IMR-90 (cell line): ENCODE measurements around the gene CSRNP3. TPM values are rescaled to one million over a fixed set of nuclear protein-coding genes. Genes with fewer than 3 reads are reported as not detected.
"Not testable (repeated sequence)": the region's sequence is repeated elsewhere in the genome, so short reads cannot be mapped to it uniquely, and the experiment has no call there.

Experiments used
- ATAC-seq: fragments of 200-7000 bp; cut with Tn5 transposase; 2 replicates; pipeline ENCODE4 v1.9.1; 2020; ENCODE audit warnings: low read depth, mild to moderate bottlenecking, moderate library complexity
- BruUV-seq: library from RNA; stranded (reverse); fragments of 400-500 nt; replicated peaks from 2 replicates; lab custom pipeline; 2021; lab: Mats Ljungman, UMichigan
- CTCF ChIA-PET: fragments of 300-600 bp; formaldehyde crosslinking; extraction: SDS; loops from one replicate; lab custom pipeline; 2021; ENCODE audit warnings: antibody characterized with exemption; lab: Yijun Ruan, JAX
- POLR2A ChIA-PET: fragments of 300-600 bp; sonication (Branson Sonifier 250); formaldehyde crosslinking; loops from one replicate; lab custom pipeline; 2022; ENCODE audit warnings: antibody characterized with exemption; ENCODE audit not compliant: unreplicated experiment; lab: Charles Lee
- DNase-seq: peaks from one replicate; pipeline ENCODE4 v3.0.0; 2013
- H2AFZ ChIP-seq: replicated peaks from 2 replicates; pipeline ENCODE3; 2013; ENCODE audit warnings: low read length, mild to moderate bottlenecking; ENCODE audit not compliant: poor library complexity
- H2AK5ac ChIP-seq: 2 replicates; pipeline ENCODE4 v1.6.1; 2013; ENCODE audit warnings: low read depth, low read length, inconsistent platforms
- H2AK9ac ChIP-seq: replicated peaks from 2 replicates; pipeline ENCODE3; 2013; ENCODE audit warnings: mild to moderate bottlenecking, low read depth, low read length, moderate library complexity; ENCODE audit not compliant: poor library complexity
- H2BK120ac ChIP-seq: 2 replicates; pipeline ENCODE4 v1.6.1; 2013; ENCODE audit warnings: low read depth, low read length, inconsistent platforms
- H2BK15ac ChIP-seq: 3 replicates; pipeline ENCODE4 v1.6.1; 2013; ENCODE audit warnings: low read depth, low read length, inconsistent platforms
- H2BK20ac ChIP-seq: 2 replicates; pipeline ENCODE4 v1.6.1; 2013; ENCODE audit warnings: low read depth, mild to moderate bottlenecking, inconsistent platforms, low read length, moderate library complexity
- H2BK5ac ChIP-seq: 2 replicates; pipeline ENCODE4 v1.6.1; 2013; ENCODE audit warnings: mild to moderate bottlenecking, low read depth, low read length, inconsistent platforms; ENCODE audit not compliant: poor library complexity, severe bottlenecking
- H3K14ac ChIP-seq: replicated peaks from 2 replicates; pipeline ENCODE4 v1.6.1; 2013; ENCODE audit warnings: low read depth, low read length, inconsistent platforms
- H3K18ac ChIP-seq: 2 replicates; pipeline ENCODE4 v1.6.1; 2013; ENCODE audit warnings: low read depth, low read length, control low read depth
- H3K23ac ChIP-seq: 2 replicates; pipeline ENCODE4 v1.6.1; 2013; ENCODE audit warnings: low read depth, low read length, inconsistent platforms
- H3K27ac ChIP-seq: 2 replicates; pipeline ENCODE4 v1.5.1; 2013; ENCODE audit warnings: mild to moderate bottlenecking, control low read depth, low read length; ENCODE audit not compliant: insufficient read depth
- H3K27me3 ChIP-seq: 2 replicates; pipeline ENCODE4 v1.6.1; 2013; ENCODE audit warnings: low read length; ENCODE audit not compliant: control insufficient read depth, insufficient read depth
- H3K36me3 ChIP-seq: 2 replicates; pipeline ENCODE4 v1.6.1; 2013; ENCODE audit warnings: low read length, mixed read lengths; ENCODE audit not compliant: control insufficient read depth, insufficient read depth
- H3K4ac ChIP-seq: 2 replicates; pipeline ENCODE4 v1.6.1; 2013; ENCODE audit warnings: low read depth, low read length, inconsistent platforms
- H3K4me1 ChIP-seq: 2 replicates; pipeline ENCODE4 v1.6.1; 2013; ENCODE audit warnings: low read length, mixed read lengths; ENCODE audit not compliant: control insufficient read depth, insufficient read depth
- H3K4me2 ChIP-seq: 2 replicates; pipeline ENCODE4 v1.6.1; 2013; ENCODE audit warnings: low read depth, mild to moderate bottlenecking, control low read depth, low read length, moderate library complexity
- H3K4me3 ChIP-seq: 2 replicates; pipeline ENCODE4 v1.5.1; 2013; ENCODE audit warnings: low read depth, mild to moderate bottlenecking, control low read depth, low read length, moderate library complexity; ENCODE audit not compliant: insufficient read depth
- H3K56ac ChIP-seq: 2 replicates; pipeline ENCODE4 v1.6.1; 2013; ENCODE audit warnings: low read length, inconsistent platforms; ENCODE audit not compliant: insufficient read depth; ENCODE audit errors: extremely low read depth
- H3K79me1 ChIP-seq, 2 experiments: 2 replicates each; pipeline ENCODE4 v1.6.1; 2013; ENCODE audit warnings: low read length in 2 of 2, inconsistent platforms in 1 of 2, low read depth in 1 of 2
- H3K9ac ChIP-seq: 2 replicates; pipeline ENCODE4 v1.6.1; 2013; ENCODE audit warnings: low read depth, low read length, control low read depth
- H3K9me1 ChIP-seq: 2 replicates; pipeline ENCODE4 v1.6.1; 2013; ENCODE audit warnings: low read length, inconsistent platforms; ENCODE audit not compliant: insufficient read depth
- H3K9me3 ChIP-seq: 2 replicates; pipeline ENCODE4 v1.6.1; 2013; ENCODE audit warnings: low read length; ENCODE audit not compliant: control insufficient read depth, insufficient read depth
- H4K20me1 ChIP-seq: 2 replicates; pipeline ENCODE4 v1.6.1; 2013; ENCODE audit warnings: low read length, inconsistent platforms; ENCODE audit not compliant: insufficient read depth
- H4K5ac ChIP-seq: 2 replicates; pipeline ENCODE4 v1.6.1; 2013; ENCODE audit warnings: mild to moderate bottlenecking, low read depth, low read length, control low read depth
- H4K8ac ChIP-seq, 2 experiments: 2 replicates each; pipeline ENCODE4 v1.6.1; 2013; ENCODE audit warnings: low read depth in 2 of 2, low read length in 2 of 2, control low read depth in 1 of 2, inconsistent platforms in 1 of 2
- H4K91ac ChIP-seq: 2 replicates; pipeline ENCODE4 v1.6.1; 2013; ENCODE audit warnings: low read depth, low read length, inconsistent platforms; ENCODE audit not compliant: insufficient read depth
- MAFK ChIP-seq: IDR thresholded peaks from 2 replicates; pipeline ENCODE4 v1.6.1; 2012; ENCODE audit warnings: low read depth, low read length, improper control_type of control experiment
- WGBS, 2 experiments: methylation state at CpG; one replicate each; pipeline versions ENCODE4 v1.1.5 to v1.1.7; 2013; ENCODE audit warnings: missing lambda C conversion rate in 2 of 2; ENCODE audit not compliant: insufficient read length in 1 of 2; ENCODE audit errors: extremely low coverage in 2 of 2; 5-methylcytosine and 5-hydroxymethylcytosine counted together
- dilution Hi-C: fragments of 300-500 bp; cut with HindIII; formaldehyde crosslinking; loops from one replicate; pipeline ENCODE4 v1.14.3; 2018; ENCODE audit warnings: low sequenced_read_pairs; ENCODE audit not compliant: unreplicated experiment
- in situ Hi-C: fragments of 300-500 bp; cut with MboI; formaldehyde crosslinking; loops from 3 replicates; pipeline ENCODE4 v1.14.3; 2019; ENCODE audit warnings: low sequenced_read_pairs, inconsistent platforms, mixed read lengths
- intact Hi-C: fragments of 100-400 bp; cut with micrococcal nuclease; formaldehyde crosslinking; loops from 2 replicates; pipeline ENCODE4 v1.10.0; 2022
- polyA plus RNA-seq, 3 experiments: library from polyadenylated mRNA; depleted of rRNA; stranded (reverse); fragments of >200 nt; gene quantifications; 2 replicates each; pipeline ENCODE4 v1.2.3, GENCODE V29; 2012; ENCODE audit warnings: low replicate concordance in 1 of 3
- total RNA-seq: library from RNA; depleted of rRNA; stranded (reverse); fragments of >200 nt; gene quantifications from 2 replicates; pipeline ENCODE4 v1.2.3, GENCODE V29; 2012
- TF ChIP-seq, protein P1 (sequence below): conservative IDR thresholded peaks from 2 replicates; pipeline ENCODE4 v1.5.1; 2012; ENCODE audit warnings: mild to moderate bottlenecking, low read depth, low read length, improper control_type of control experiment

The CSRNP3 gene
- total and polyA plus RNA-seq, 2 of the 4 experiments (the other 2 are of a cell fraction), result 0.21 to 0.72 TPM

GRCh38 chr2:165587335-165587938 is 117.9 kb downstream of the CSRNP3 start:
- Histone ChIP-seq H4K20me1 (no peaks in the 10 kb centered on the region), H3K4me2 (no peak overlapping the region), H2AFZ (no peak overlapping the region), H3K14ac (no peak overlapping the region), H2BK5ac (no peak overlapping the region), H3K9ac (no peak overlapping the region), H3K36me3 (no peaks in the 10 kb centered on the region), H3K4me3 (no peak overlapping the region), H3K23ac (no peak overlapping the region), H3K56ac (no peak overlapping the region), H4K8ac (no peak overlapping the region), H3K27me3 (no peaks in the 10 kb centered on the region), H4K5ac (no peak overlapping the region), H2AK9ac (no peak overlapping the region), H3K4me1 (no peaks in the 10 kb centered on the region), H4K91ac (no peak overlapping the region), H2BK15ac (no peak overlapping the region), H2AK5ac (no peak overlapping the region), H3K18ac (no peak overlapping the region), H3K27ac (no peak overlapping the region), H2BK20ac (no peak overlapping the region), H3K9me1 (no peaks in the 10 kb centered on the region), H3K9me3 (no peaks in the 10 kb centered on the region), H3K4ac (no peak overlapping the region), H3K79me1 (no peaks in the 10 kb centered on the region), H2BK120ac (no peak overlapping the region)
- no TSS peak for BruUV-seq
- WGBS, 2 experiments, result no CpG with 5 or more reads among the region's 4 CpGs
- ChIA-PET POLR2A (interaction anchor here (0.5 kb wide), 1 partner anchor 397 kb away, joined by 4 read pairs; no protein-coding TSS in a partner anchor), CTCF (interaction anchor here (0.7 kb wide), 1 partner anchor 17 kb away, joined by 3 read pairs; no protein-coding TSS in a partner anchor)
- no peak for ATAC-seq
- dilution Hi-C loops (no loop called here), in situ Hi-C loops (no loop called here), intact Hi-C loops (no loop called here)
- TF ChIP-seq, protein P1, sequence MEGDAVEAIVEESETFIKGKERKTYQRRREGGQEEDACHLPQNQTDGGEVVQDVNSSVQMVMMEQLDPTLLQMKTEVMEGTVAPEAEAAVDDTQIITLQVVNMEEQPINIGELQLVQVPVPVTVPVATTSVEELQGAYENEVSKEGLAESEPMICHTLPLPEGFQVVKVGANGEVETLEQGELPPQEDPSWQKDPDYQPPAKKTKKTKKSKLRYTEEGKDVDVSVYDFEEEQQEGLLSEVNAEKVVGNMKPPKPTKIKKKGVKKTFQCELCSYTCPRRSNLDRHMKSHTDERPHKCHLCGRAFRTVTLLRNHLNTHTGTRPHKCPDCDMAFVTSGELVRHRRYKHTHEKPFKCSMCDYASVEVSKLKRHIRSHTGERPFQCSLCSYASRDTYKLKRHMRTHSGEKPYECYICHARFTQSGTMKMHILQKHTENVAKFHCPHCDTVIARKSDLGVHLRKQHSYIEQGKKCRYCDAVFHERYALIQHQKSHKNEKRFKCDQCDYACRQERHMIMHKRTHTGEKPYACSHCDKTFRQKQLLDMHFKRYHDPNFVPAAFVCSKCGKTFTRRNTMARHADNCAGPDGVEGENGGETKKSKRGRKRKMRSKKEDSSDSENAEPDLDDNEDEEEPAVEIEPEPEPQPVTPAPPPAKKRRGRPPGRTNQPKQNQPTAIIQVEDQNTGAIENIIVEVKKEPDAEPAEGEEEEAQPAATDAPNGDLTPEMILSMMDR, result no peak
- TF ChIP-seq MAFK, result no peak
- no peak for DNase-seq

DNA sequence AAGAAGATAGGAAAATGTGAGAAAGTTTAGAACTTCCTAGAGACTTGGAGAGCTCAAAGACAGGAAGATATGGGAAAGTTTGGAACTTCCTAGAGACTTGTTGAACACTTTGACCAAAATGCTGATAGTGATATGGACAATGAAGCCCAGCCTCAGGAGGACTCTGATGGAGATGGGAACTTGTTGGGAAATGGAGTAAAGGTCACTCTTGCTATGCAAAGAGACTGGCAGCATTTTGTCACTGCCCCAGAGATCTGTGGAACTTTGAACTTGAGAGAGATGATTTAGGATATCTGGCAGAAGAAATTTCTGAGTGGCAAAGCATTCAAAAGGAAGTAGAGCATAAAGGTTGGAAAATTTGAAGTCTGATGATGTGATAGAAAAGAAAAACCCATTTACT is 121.5 kb downstream of the CSRNP3 start:
- in situ Hi-C loops, H3K23ac ChIP-seq, H4K91ac ChIP-seq, H3K4me1 ChIP-seq, H4K20me1 ChIP-seq, H4K5ac ChIP-seq, dilution Hi-C loops, H3K79me1 ChIP-seq, H3K4ac ChIP-seq, H2BK120ac ChIP-seq, ATAC-seq, H3K27ac ChIP-seq, H3K36me3 ChIP-seq, POLR2A ChIA-PET, H3K14ac ChIP-seq, H3K4me3 ChIP-seq, H3K9me1 ChIP-seq, H3K18ac ChIP-seq, CTCF ChIA-PET, H2BK5ac ChIP-seq, H2BK15ac ChIP-seq, H4K8ac ChIP-seq, H2AK5ac ChIP-seq, BruUV-seq, H3K27me3 ChIP-seq, H3K4me2 ChIP-seq, intact Hi-C loops, H3K9me3 ChIP-seq, H2BK20ac ChIP-seq, H3K9ac ChIP-seq, DNase-seq, H2AFZ ChIP-seq, H3K56ac ChIP-seq, H2AK9ac ChIP-seq: not testable (repeated sequence)
